Measurements from ENCODE around the gene DUSP7.

The DUSP7 gene

GRCh38 chr3:52004163-52004787 is 52.1 kb downstream of the DUSP7 start:
- no peak for DNase-seq

DNA sequence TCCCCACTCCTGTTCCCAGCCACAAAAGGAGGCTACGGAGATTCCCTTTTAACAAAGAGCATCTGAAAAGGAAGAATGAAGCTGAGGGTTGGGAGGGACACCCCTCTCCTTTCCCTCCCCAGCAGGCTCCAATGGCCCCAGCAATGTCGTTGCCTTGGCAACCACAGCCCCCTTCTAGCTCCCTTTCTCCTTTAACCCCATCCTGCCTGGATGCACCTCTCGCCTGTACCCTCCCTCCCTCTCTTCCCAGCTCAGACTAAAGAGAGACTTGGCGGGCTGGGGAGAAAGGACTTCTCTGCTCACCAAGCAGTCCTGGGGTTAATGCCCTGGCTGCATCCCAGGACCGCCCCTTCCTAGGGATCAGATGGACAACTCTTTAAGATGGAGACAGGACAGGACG is 53.6 kb downstream of the DUSP7 start:
- DNase-seq, result no peak

GRCh38 chr3:52001443-52001974 is 54.9 kb downstream of the DUSP7 start:
- peak; percentile 93 for DNase-seq

DNA sequence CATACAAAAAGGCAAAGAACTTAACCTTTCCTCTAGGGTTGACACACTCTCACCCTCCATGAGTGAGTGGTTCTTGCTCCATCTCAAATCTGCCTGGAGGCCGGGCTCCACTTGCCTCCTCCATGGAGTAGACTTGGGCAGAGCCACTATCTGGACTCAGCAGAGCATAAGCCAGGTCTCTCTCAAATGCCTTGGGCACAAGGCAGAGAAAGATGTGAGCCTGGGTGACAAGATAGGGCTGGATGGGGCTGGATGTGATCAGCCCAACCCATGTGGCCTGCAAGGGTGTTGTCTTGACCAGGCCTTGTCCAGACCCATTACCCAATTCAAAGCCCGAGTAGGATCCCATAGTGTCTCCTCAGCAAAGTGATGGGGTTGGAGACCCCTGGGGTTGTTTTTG is 56.5 kb downstream of the DUSP7 start:
- no peak for DNase-seq

Data from stimulated activated CD8-positive, alpha-beta memory T cell treated with anti-CD3 and anti-CD28 coated beads, Interleukin-4, amount 100 ng/mL, for 48 hours (primary cell).